ENCODE results near the gene C20orf96. TPM values are rescaled to one million over a fixed set of nuclear protein-coding genes. Genes with fewer than 3 reads are reported as not detected.

The C20orf96 gene
- total RNA-seq, 1 donor = 2.2 TPM

GRCh38 chr20:313948-314347, 23.4 kb upstream of the C20orf96 start:
- H3K4me3 ChIP-seq (ENCODE audit: insufficient read depth, low read length) = no peak overlapping the region
- H3K9me3 ChIP-seq (ENCODE audit: low read depth, low read length) = no peaks in the 10 kb centered on the region
- H3K36me3 ChIP-seq (ENCODE audit: insufficient read depth, low read length) = no peaks in the 10 kb centered on the region
- no peaks in the 10 kb centered on the region for H3K79me2 ChIP-seq (ENCODE audit: insufficient read depth, low read length)
- H4K20me1 ChIP-seq (ENCODE audit: insufficient read depth, low read length) = no peaks in the 10 kb centered on the region
- H3K27ac ChIP-seq (ENCODE audit: low read depth, low read length) = no peak overlapping the region
- peak; percentile 65 for DNase-seq (ENCODE audit: insufficient read length, low spot score, missing footprints)
- TF ChIP-seq CTCF (IDR thresholded peaks at IDR 0.05; ENCODE audit: extremely low read depth, low read depth, low read length) = no peak
- H2AFZ ChIP-seq (ENCODE audit: low read length) = no peak overlapping the region
- H3K27me3 ChIP-seq (ENCODE audit: insufficient read depth, low read length) = no peaks in the 10 kb centered on the region
- H3K4me2 ChIP-seq (ENCODE audit: insufficient read depth, low read length) = no peak overlapping the region
- peaks cover 18% of the 10 kb centered on the region for H3K4me1 ChIP-seq (ENCODE audit: insufficient read depth, low read length)

- Histone ChIP-seq H3K4me2 (ENCODE audit: insufficient read depth, low read length) (no peak overlapping the region), H3K27ac (ENCODE audit: low read depth, low read length) (no peak overlapping the region), H2AFZ (ENCODE audit: low read length) (no peak overlapping the region), H3K27me3 (ENCODE audit: insufficient read depth, low read length) (no peaks in the 10 kb centered on the region), H4K20me1 (ENCODE audit: insufficient read depth, low read length) (no peaks in the 10 kb centered on the region), H3K79me2 (ENCODE audit: insufficient read depth, low read length) (no peaks in the 10 kb centered on the region), H3K4me3 (ENCODE audit: insufficient read depth, low read length) (no peak overlapping the region), H3K4me1 (ENCODE audit: insufficient read depth, low read length) (peaks cover 19% of the 10 kb centered on the region), H3K9me3 (ENCODE audit: low read depth, low read length) (no peaks in the 10 kb centered on the region), H3K36me3 (ENCODE audit: insufficient read depth, low read length) (no peaks in the 10 kb centered on the region)
- no peak for DNase-seq (ENCODE audit: insufficient read length, low spot score, missing footprints)
- TF ChIP-seq CTCF (IDR thresholded peaks at IDR 0.05; ENCODE audit: extremely low read depth, low read depth, low read length) = no peak
These were observed 22.9 kb upstream of the C20orf96 start for GRCh38 chr20:313402-313801.

GRCh38 chr20:312866-313265, 22.3 kb upstream of the C20orf96 start:
- H3K4me1 ChIP-seq (ENCODE audit: insufficient read depth, low read length) = peaks cover 19% of the 10 kb centered on the region
- no peak overlapping the region for H3K4me3 ChIP-seq (ENCODE audit: insufficient read depth, low read length)
- no peak for DNase-seq (ENCODE audit: insufficient read length, low spot score, missing footprints)
- H3K9me3 ChIP-seq (ENCODE audit: low read depth, low read length) = no peaks in the 10 kb centered on the region
- no peaks in the 10 kb centered on the region for H3K36me3 ChIP-seq (ENCODE audit: insufficient read depth, low read length)
- no peaks in the 10 kb centered on the region for H3K27me3 ChIP-seq (ENCODE audit: insufficient read depth, low read length)
- H3K4me2 ChIP-seq (ENCODE audit: insufficient read depth, low read length) = no peak overlapping the region
- H2AFZ ChIP-seq (ENCODE audit: low read length) = no peak overlapping the region
- no peaks in the 10 kb centered on the region for H4K20me1 ChIP-seq (ENCODE audit: insufficient read depth, low read length)
- TF ChIP-seq CTCF (IDR thresholded peaks at IDR 0.05; ENCODE audit: extremely low read depth, low read depth, low read length) = no peak
- no peak overlapping the region for H3K27ac ChIP-seq (ENCODE audit: low read depth, low read length)
- H3K79me2 ChIP-seq (ENCODE audit: insufficient read depth, low read length) = no peaks in the 10 kb centered on the region

GRCh38 chr20:312067-312466, 21.5 kb upstream of the C20orf96 start:
- H3K36me3 ChIP-seq (ENCODE audit: insufficient read depth, low read length) = no peaks in the 10 kb centered on the region
- no peak overlapping the region for H3K4me2 ChIP-seq (ENCODE audit: insufficient read depth, low read length)
- no peaks in the 10 kb centered on the region for H3K79me2 ChIP-seq (ENCODE audit: insufficient read depth, low read length)
- H3K27me3 ChIP-seq (ENCODE audit: insufficient read depth, low read length) = no peaks in the 10 kb centered on the region
- no peak for DNase-seq (ENCODE audit: insufficient read length, low spot score, missing footprints)
- no peaks in the 10 kb centered on the region for H3K9me3 ChIP-seq (ENCODE audit: low read depth, low read length)
- TF ChIP-seq CTCF (IDR thresholded peaks at IDR 0.05; ENCODE audit: extremely low read depth, low read depth, low read length) = no peak
- H3K27ac ChIP-seq (ENCODE audit: low read depth, low read length) = no peak overlapping the region
- peaks cover 19% of the 10 kb centered on the region for H3K4me1 ChIP-seq (ENCODE audit: insufficient read depth, low read length)
- no peaks in the 10 kb centered on the region for H4K20me1 ChIP-seq (ENCODE audit: insufficient read depth, low read length)
- H2AFZ ChIP-seq (ENCODE audit: low read length) = no peak overlapping the region
- no peak overlapping the region for H3K4me3 ChIP-seq (ENCODE audit: insufficient read depth, low read length)

All from osteoblast (primary cell).